Measurements from ENCODE around the gene GID4. TPM values are rescaled to one million over a fixed set of nuclear protein-coding genes. Genes with fewer than 3 reads are reported as not detected.
A peak's percentile ranks its signal among the peaks of the same experiment; 100 is the strongest.

GID4 gene
- total RNA-seq, 3 donors from 2014 or later: 5.8 to 24.4 (median 5.8) TPM

DNA sequence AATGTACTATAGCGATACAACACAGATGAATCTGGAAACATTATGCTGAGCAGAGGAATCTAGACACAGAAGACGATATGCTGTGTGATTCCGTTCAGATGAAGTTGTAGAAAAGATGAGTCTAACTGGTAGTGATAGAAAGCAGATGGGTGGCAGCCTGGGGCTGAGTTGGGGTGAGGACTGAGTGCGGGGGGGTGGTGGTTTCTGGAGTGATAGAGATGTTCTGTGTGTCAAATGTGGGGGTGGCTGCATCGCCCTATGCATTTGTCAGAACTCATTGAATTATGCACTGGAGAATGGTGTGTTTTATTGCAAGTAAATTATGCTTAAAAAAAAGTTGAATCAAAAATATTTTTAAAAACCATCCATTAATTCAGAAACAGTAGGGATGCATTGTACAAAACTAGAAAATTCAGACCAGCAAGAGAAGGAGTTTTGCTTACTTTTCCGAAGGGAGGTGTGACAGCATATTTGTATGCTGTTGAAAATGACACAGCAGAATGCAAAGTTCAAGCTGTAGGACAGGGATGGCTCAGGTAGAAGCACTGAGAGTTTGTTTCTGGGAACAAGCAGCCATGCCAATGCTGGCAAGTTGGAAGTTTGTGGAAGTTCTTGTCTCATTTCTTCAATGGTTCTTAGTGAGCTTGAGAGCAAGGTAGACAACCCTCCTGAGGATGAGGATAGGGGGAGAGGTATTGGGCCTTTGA is 35.5 kb downstream of the GID4 start:
- no peak for DNase-seq
- no peaks in the 10 kb centered on the region for H3K36me3 ChIP-seq (ENCODE audit: low read depth)
- TF ChIP-seq, protein P1, sequence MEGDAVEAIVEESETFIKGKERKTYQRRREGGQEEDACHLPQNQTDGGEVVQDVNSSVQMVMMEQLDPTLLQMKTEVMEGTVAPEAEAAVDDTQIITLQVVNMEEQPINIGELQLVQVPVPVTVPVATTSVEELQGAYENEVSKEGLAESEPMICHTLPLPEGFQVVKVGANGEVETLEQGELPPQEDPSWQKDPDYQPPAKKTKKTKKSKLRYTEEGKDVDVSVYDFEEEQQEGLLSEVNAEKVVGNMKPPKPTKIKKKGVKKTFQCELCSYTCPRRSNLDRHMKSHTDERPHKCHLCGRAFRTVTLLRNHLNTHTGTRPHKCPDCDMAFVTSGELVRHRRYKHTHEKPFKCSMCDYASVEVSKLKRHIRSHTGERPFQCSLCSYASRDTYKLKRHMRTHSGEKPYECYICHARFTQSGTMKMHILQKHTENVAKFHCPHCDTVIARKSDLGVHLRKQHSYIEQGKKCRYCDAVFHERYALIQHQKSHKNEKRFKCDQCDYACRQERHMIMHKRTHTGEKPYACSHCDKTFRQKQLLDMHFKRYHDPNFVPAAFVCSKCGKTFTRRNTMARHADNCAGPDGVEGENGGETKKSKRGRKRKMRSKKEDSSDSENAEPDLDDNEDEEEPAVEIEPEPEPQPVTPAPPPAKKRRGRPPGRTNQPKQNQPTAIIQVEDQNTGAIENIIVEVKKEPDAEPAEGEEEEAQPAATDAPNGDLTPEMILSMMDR (IDR thresholded peaks at IDR 0.05): no peak
- no peak for ATAC-seq
- intact Hi-C loops (cut with DNase I, micrococcal nuclease): no loop called here
- no peak overlapping the region for H3K4me3 ChIP-seq
- no peaks in the 10 kb centered on the region for H3K9me3 ChIP-seq
- H3K4me1 ChIP-seq (ENCODE audit: low read depth): no peaks in the 10 kb centered on the region

DNA sequence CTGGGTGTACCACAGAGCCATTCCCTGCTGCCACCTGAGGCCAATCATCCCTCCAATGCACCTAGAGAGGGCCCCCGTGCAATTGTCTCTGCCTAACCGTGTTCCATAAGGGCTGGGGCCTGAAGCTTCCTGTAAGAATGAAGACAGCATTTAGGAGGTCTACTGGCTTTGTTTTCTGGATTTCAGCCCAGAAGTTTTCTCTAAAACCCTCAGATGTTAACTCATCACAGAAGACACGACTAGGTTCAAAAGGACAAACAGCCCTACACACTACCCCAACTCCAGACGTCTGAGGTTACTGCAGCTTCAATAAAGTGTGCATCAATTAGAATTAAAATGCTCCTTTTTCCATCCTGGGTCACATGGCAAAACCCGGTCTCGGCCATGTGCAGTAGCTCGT is 37.7 kb downstream of the GID4 start:
- DNase-seq: no peak
- no peaks in the 10 kb centered on the region for H3K9me3 ChIP-seq
- H3K36me3 ChIP-seq (ENCODE audit: low read depth): no peaks in the 10 kb centered on the region
- ATAC-seq: no peak
- H3K4me3 ChIP-seq: no peak overlapping the region
- intact Hi-C loops (cut with DNase I, micrococcal nuclease): no loop called here
- TF ChIP-seq, protein P1 (IDR thresholded peaks at IDR 0.05): no peak
- no peaks in the 10 kb centered on the region for H3K4me1 ChIP-seq (ENCODE audit: low read depth)

DNA sequence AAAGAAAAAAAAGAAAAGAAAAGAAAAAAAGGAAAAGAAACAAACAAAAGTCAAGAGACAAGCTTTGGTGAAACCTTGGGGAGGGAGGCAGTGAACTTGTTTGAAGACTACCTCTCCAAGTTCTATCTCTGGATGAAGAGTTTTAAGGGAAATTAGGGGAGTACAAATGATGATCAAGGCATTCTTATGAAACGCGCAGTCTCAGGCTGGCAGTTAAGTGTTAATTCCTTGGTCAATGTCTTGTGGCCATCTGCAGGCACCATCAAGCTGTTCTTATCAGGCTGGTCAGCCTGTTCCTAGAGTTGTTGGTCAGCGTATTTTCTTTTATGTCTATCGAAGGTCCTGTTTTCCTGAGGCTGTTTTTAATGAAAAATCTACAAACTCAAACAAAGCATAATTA is 40.3 kb downstream of the GID4 start:
- DNase-seq (no peak), ATAC-seq (no peak)
- intact Hi-C loops (cut with DNase I, micrococcal nuclease): no loop called here
- TF ChIP-seq, protein P1 (IDR thresholded peaks at IDR 0.05): no peak
- H3K4me3 ChIP-seq: no peak overlapping the region
- no peaks in the 10 kb centered on the region for H3K9me3 ChIP-seq
- H3K4me1 ChIP-seq (ENCODE audit: low read depth): no peaks in the 10 kb centered on the region
- H3K36me3 ChIP-seq (ENCODE audit: low read depth): no peaks in the 10 kb centered on the region

DNA sequence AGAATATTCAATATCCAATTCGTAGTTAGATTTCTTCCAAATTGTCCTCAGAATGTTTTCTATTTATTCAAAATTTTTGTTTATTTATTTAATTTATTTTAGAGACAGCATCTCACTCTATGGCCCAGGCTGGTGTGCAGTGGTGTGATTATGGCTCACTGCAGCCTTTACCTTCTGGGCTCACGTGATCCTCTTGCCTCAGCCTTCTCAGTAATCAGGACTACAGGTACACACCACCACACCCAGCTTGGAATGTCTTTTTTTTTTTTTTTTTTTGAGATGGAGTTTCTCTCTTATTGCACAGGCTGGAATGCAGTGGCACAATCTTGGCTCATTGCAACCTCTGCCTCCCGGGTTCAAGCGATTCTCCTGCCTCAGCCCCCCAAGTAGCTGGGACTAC is 45.0 kb downstream of the GID4 start:
- no peaks in the 10 kb centered on the region for H3K36me3 ChIP-seq (ENCODE audit: low read depth)
- DNase-seq (peak in 1 of 3 donors; percentile 30), ATAC-seq (peak; percentile 26)
- no peak overlapping the region for H3K4me3 ChIP-seq
- intact Hi-C loops (cut with DNase I, micrococcal nuclease): no loop called here
- TF ChIP-seq, protein P1 (IDR thresholded peaks at IDR 0.05): no peak
- no peaks in the 10 kb centered on the region for H3K9me3 ChIP-seq
- H3K4me1 ChIP-seq (ENCODE audit: low read depth): peaks cover 17% of the 10 kb centered on the region

DNA sequence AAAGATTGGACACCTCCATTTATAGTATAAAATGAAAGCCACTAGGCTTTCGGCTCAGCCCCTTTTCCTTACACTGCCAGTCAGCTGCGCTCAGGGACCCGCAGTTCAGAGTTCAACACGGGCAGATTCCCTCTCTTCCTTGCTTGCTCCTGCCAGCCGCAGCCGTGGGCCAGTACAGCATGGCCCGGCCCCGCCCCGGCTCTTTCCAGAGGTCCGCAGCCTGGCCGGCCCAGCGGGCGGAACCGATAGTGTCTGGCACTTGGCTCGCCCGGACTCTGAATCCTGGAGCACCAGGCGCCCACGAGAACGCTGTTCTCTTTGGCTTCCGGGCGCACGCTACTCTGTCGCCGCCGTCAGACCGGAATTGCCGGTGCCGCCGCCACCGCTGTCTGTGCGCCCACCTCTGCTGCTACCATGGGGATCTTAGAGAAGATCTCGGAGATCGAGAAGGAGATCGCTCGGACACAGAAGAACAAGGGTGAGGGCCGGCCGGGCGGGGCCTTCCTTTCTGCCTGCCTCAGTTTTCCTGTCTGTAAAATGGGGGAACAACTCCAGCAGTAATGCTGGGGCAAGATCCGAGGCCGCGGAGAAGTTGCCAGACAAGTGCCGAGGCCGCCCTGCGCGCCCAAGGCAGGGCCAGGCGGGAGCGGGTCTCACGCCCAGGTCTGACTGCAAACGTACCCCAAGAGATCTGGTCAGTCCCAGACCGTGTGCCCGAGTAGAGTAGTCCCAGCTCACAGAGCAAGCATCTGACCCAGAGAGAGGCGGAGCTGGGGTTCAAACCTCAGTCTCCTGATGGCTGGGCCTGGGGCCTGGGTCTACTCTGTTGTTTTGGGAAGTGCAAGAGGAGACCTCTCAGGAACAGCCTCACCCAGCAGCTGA is 48.6 kb downstream of the GID4 start, which contains the start of gene DRG2:
Gene DRG2 (plus strand): TSS at position 339 of the 882 bp plus-strand sequence. CDS start 76 bp downstream, at position 415.
- TF ChIP-seq, protein P1 (IDR thresholded peaks at IDR 0.05): no peak
- DNase-seq: peak; percentile 92 to 97 (median 93)
- peaks cover 17% of the 10 kb centered on the region for H3K4me1 ChIP-seq (ENCODE audit: low read depth)
- intact Hi-C loops (cut with DNase I, micrococcal nuclease): no loop called here
- no peaks in the 10 kb centered on the region for H3K9me3 ChIP-seq
- peak within 1 kb of the TSS; percentile 54 for H3K4me3 ChIP-seq
- ATAC-seq: peak; percentile 99
- H3K36me3 ChIP-seq (ENCODE audit: low read depth): no peaks in the 10 kb centered on the region

All from mucosa of descending colon (tissue), 3 donors.